Stimulated activated memory B cell treated with anti-CD40 and anti-IgM and Interleukin-4, amounts not matched to agents 10 μg/mL and 1 μg/mL and 100 μg/mL, for 72 hours (primary cell): ENCODE measurements around the gene ZBTB21.
A peak's percentile ranks its signal among the peaks of the same experiment; 100 is the strongest.
"Not testable (repeated sequence)": the region's sequence is repeated elsewhere in the genome, so short reads cannot be mapped to it uniquely, and the experiment has no call there.

Experiments used
- ATAC-seq: fragments of 150-1000 bp; cut with Tn5 transposase; 2 replicates; pipeline ENCODE4 v1.10.0; 2021
- H3K27ac Mint-ChIP-seq: one replicate; pipeline ENCODE4 v1.8.0; 2022; ENCODE audit warnings: mild to moderate bottlenecking, mixed read lengths
- H3K27me3 Mint-ChIP-seq: one replicate; pipeline ENCODE4 v1.8.0; 2022; ENCODE audit warnings: mixed read lengths
- H3K36me3 Mint-ChIP-seq: one replicate; pipeline ENCODE4 v1.8.0; 2022; ENCODE audit warnings: mixed read lengths
- H3K4me1 Mint-ChIP-seq: one replicate; pipeline ENCODE4 v1.8.0; 2022; ENCODE audit warnings: mixed read lengths
- H3K4me3 Mint-ChIP-seq: one replicate; pipeline ENCODE4 v1.8.0; 2022; ENCODE audit warnings: mild to moderate bottlenecking, moderate library complexity, mixed read lengths
- H3K9me3 Mint-ChIP-seq: one replicate; pipeline ENCODE4 v1.8.0; 2022; ENCODE audit warnings: mixed read lengths

ZBTB21 gene

GRCh38 chr21:41995577-41995976 lies 14.6 kb downstream of the ZBTB21 start:
- peaks cover 23% of the 10 kb centered on the region for H3K4me1 Mint-ChIP-seq
- no peak overlapping the region for H3K27ac Mint-ChIP-seq

GRCh38 chr21:41994613-41995012 lies 15.5 kb downstream of the ZBTB21 start:
- H3K4me1 Mint-ChIP-seq: peaks cover 20% of the 10 kb centered on the region
- ATAC-seq, H3K9me3 Mint-ChIP-seq, H3K4me3 Mint-ChIP-seq, H3K27me3 Mint-ChIP-seq: not testable (repeated sequence)
- peaks cover 76% of the 10 kb centered on the region for H3K36me3 Mint-ChIP-seq
- H3K27ac Mint-ChIP-seq: peak overlapping the region; percentile 18

More at GRCh38 chr21:41995577-41995976, 14.6 kb downstream of the ZBTB21 start:
- H3K27me3 Mint-ChIP-seq: no peaks in the 10 kb centered on the region
- peaks cover 81% of the 10 kb centered on the region for H3K36me3 Mint-ChIP-seq
- peaks cover 9% of the 10 kb centered on the region for H3K9me3 Mint-ChIP-seq
- ATAC-seq: no peak
- H3K4me3 Mint-ChIP-seq: no peak overlapping the region

GRCh38 chr21:41993744-41994143 lies 16.4 kb downstream of the ZBTB21 start:
- Mint-ChIP-seq H3K36me3 (peaks cover 67% of the 10 kb centered on the region), H3K9me3 (peaks cover 9% of the 10 kb centered on the region), H3K27me3 (no peaks in the 10 kb centered on the region), H3K27ac (no peak overlapping the region), H3K4me3 (no peak overlapping the region), H3K4me1 (peaks cover 11% of the 10 kb centered on the region)
- ATAC-seq: no peak

GRCh38 chr21:41992576-41992975 lies 17.6 kb downstream of the ZBTB21 start:
- Mint-ChIP-seq H3K4me1 (peaks cover 8% of the 10 kb centered on the region), H3K4me3 (no peak overlapping the region), H3K9me3 (peaks cover 9% of the 10 kb centered on the region), H3K36me3 (peaks cover 62% of the 10 kb centered on the region), H3K27me3 (no peaks in the 10 kb centered on the region), H3K27ac (no peak overlapping the region)
- no peak for ATAC-seq

GRCh38 chr21:41991659-41992058 lies 18.5 kb downstream of the ZBTB21 start:
- H3K36me3 Mint-ChIP-seq: peaks cover 56% of the 10 kb centered on the region

GRCh38 chr21:41989698-41990097 lies 20.5 kb downstream of the ZBTB21 start:
- H3K4me3 Mint-ChIP-seq: no peak overlapping the region
- H3K4me1 Mint-ChIP-seq: peaks cover 1% of the 10 kb centered on the region
- no peak overlapping the region for H3K27ac Mint-ChIP-seq
- no peak for ATAC-seq
- H3K27me3 Mint-ChIP-seq: no peaks in the 10 kb centered on the region
- H3K36me3 Mint-ChIP-seq: peaks cover 37% of the 10 kb centered on the region
- H3K9me3 Mint-ChIP-seq: peaks cover under 1% of the 10 kb centered on the region

More at GRCh38 chr21:41991659-41992058, 18.5 kb downstream of the ZBTB21 start:
- no peak overlapping the region for H3K27ac Mint-ChIP-seq
- no peaks in the 10 kb centered on the region for H3K27me3 Mint-ChIP-seq
- H3K4me3 Mint-ChIP-seq: no peak overlapping the region
- peaks cover 7% of the 10 kb centered on the region for H3K9me3 Mint-ChIP-seq
- H3K4me1 Mint-ChIP-seq: peaks cover 8% of the 10 kb centered on the region
- no peak for ATAC-seq

- Mint-ChIP-seq H3K36me3 (peaks cover 31% of the 10 kb centered on the region), H3K4me3 (no peak overlapping the region), H3K27me3 (no peaks in the 10 kb centered on the region), H3K4me1 (no peaks in the 10 kb centered on the region), H3K27ac (no peak overlapping the region), H3K9me3 (peaks cover 9% of the 10 kb centered on the region)
- no peak for ATAC-seq
These were observed 22.9 kb downstream of the ZBTB21 start for GRCh38 chr21:41987310-41987709.

- H3K36me3 Mint-ChIP-seq: peaks cover 21% of the 10 kb centered on the region
- no peaks in the 10 kb centered on the region for H3K4me1 Mint-ChIP-seq
- no peak overlapping the region for H3K4me3 Mint-ChIP-seq
- H3K27me3 Mint-ChIP-seq: no peaks in the 10 kb centered on the region
- ATAC-seq: no peak
- peaks cover 10% of the 10 kb centered on the region for H3K9me3 Mint-ChIP-seq
- H3K27ac Mint-ChIP-seq: no peak overlapping the region
These were observed 24.3 kb downstream of the ZBTB21 start for GRCh38 chr21:41985662-41986416.

- Mint-ChIP-seq H3K4me3 (no peak overlapping the region), H3K36me3 (peaks cover 28% of the 10 kb centered on the region), H3K27me3 (peaks cover 8% of the 10 kb centered on the region), H3K27ac (no peak overlapping the region), H3K9me3 (peaks cover 18% of the 10 kb centered on the region), H3K4me1 (no peaks in the 10 kb centered on the region)
- ATAC-seq: no peak
These were observed 26.9 kb downstream of the ZBTB21 start for GRCh38 chr21:41983229-41983628.

GRCh38 chr21:41980561-41980960 lies 29.6 kb downstream of the ZBTB21 start:
- Mint-ChIP-seq H3K27me3 (peaks cover 8% of the 10 kb centered on the region), H3K27ac (no peak overlapping the region), H3K9me3 (peaks cover 18% of the 10 kb centered on the region), H3K36me3 (peaks cover 24% of the 10 kb centered on the region), H3K4me1 (no peaks in the 10 kb centered on the region), H3K4me3 (no peak overlapping the region)
- no peak for ATAC-seq

GRCh38 chr21:41979751-41980369 lies 30.3 kb downstream of the ZBTB21 start:
- ATAC-seq: no peak

GRCh38 chr21:41979335-41979734 lies 30.8 kb downstream of the ZBTB21 start:
- ATAC-seq: no peak
- Mint-ChIP-seq H3K36me3 (peaks cover 24% of the 10 kb centered on the region), H3K4me1 (peaks cover 6% of the 10 kb centered on the region), H3K4me3 (no peak overlapping the region), H3K9me3 (peaks cover 18% of the 10 kb centered on the region), H3K27ac (no peak overlapping the region), H3K27me3 (peaks cover 8% of the 10 kb centered on the region)

More at GRCh38 chr21:41979751-41980369, 30.3 kb downstream of the ZBTB21 start:
- peaks cover 18% of the 10 kb centered on the region for H3K9me3 Mint-ChIP-seq
- no peak overlapping the region for H3K27ac Mint-ChIP-seq
- H3K4me3 Mint-ChIP-seq: no peak overlapping the region
- H3K36me3 Mint-ChIP-seq: peaks cover 24% of the 10 kb centered on the region
- peaks cover under 1% of the 10 kb centered on the region for H3K4me1 Mint-ChIP-seq
- peaks cover 8% of the 10 kb centered on the region for H3K27me3 Mint-ChIP-seq

GRCh38 chr21:41977034-41977950 lies 32.9 kb downstream of the ZBTB21 start:
- no peak overlapping the region for H3K27ac Mint-ChIP-seq
- H3K4me1 Mint-ChIP-seq: peaks cover 16% of the 10 kb centered on the region
- peaks cover 12% of the 10 kb centered on the region for H3K36me3 Mint-ChIP-seq
- no peak for ATAC-seq
- peaks cover 8% of the 10 kb centered on the region for H3K27me3 Mint-ChIP-seq
- H3K9me3 Mint-ChIP-seq: peaks cover 8% of the 10 kb centered on the region
- H3K4me3 Mint-ChIP-seq: no peak overlapping the region

GRCh38 chr21:41976611-41977010 lies 33.5 kb downstream of the ZBTB21 start:
- ATAC-seq: no peak
- peaks cover 10% of the 10 kb centered on the region for H3K36me3 Mint-ChIP-seq
- peaks cover 8% of the 10 kb centered on the region for H3K9me3 Mint-ChIP-seq
- H3K27ac Mint-ChIP-seq: no peak overlapping the region
- no peak overlapping the region for H3K4me3 Mint-ChIP-seq
- peaks cover 8% of the 10 kb centered on the region for H3K27me3 Mint-ChIP-seq
- peaks cover 16% of the 10 kb centered on the region for H3K4me1 Mint-ChIP-seq
